Glutamatergic neuron (in vitro differentiated cells): Measurements from ENCODE around the gene RAB11FIP3. TPM values are rescaled to one million over a fixed set of nuclear protein-coding genes. Genes with fewer than 3 reads are reported as not detected.

Experiments used
- microRNA-seq: library from miRNA; unstranded; fragments of <30 nt; microRNA quantifications from one replicate; pipeline ENCODE4, GENCODE V29; 2020; ENCODE audit not compliant: unreplicated experiment
- total RNA-seq: library from RNA; stranded (reverse); fragmentation: NEBNext Ultra II Directional; extraction: Animal tissue kit (Norgen Biotek cat#: 25700); gene quantifications from one replicate; pipeline ENCODE4 v1.2.1, GENCODE V29; 2021; ENCODE audit not compliant: unreplicated experiment

RAB11FIP3 gene
- total RNA-seq, 1 donor from 2014 or later, result 103 TPM

Small RNA genes lying within 50 kb of the gene (microRNA-seq; reads per million reads assigned to microRNA genes)
- 133 reads per million, percentile 77 among the genes with 10 or more reads in this experiment for gene MIR3176
- 14.9 reads per million, percentile 54 among the genes with 10 or more reads in this experiment for gene MIR5587

Other genes with a start within 250 kb of the RAB11FIP3 start
- gene HBA1, start 249.0 kb upstream of the RAB11FIP3 start, total RNA-seq, result 1.5 TPM
- 1.5 TPM for gene HBQ1, start 245.2 kb upstream of the RAB11FIP3 start, total RNA-seq
- 213 TPM for gene LUC7L, start 196.2 kb upstream of the RAB11FIP3 start, total RNA-seq
- 82.7 TPM for gene FAM234A, start 190.8 kb upstream of the RAB11FIP3 start, total RNA-seq
- gene RGS11, start 149.7 kb upstream of the RAB11FIP3 start, total RNA-seq, result 18.2 TPM
- 13.8 TPM for gene ARHGDIG, start 145.1 kb upstream of the RAB11FIP3 start, total RNA-seq
- gene PDIA2, start 142.5 kb upstream of the RAB11FIP3 start, total RNA-seq, result 11.8 TPM
- gene AXIN1, start 72.9 kb upstream of the RAB11FIP3 start, total RNA-seq, result 16.4 TPM
- gene MRPL28, start 55.1 kb upstream of the RAB11FIP3 start, total RNA-seq, result 69.6 TPM
- 54.5 TPM for gene PGAP6, start 43.7 kb upstream of the RAB11FIP3 start, total RNA-seq
- gene NME4, start 28.4 kb upstream of the RAB11FIP3 start, total RNA-seq, result 82.6 TPM
- gene DECR2, start 23.8 kb upstream of the RAB11FIP3 start, total RNA-seq, result 26.2 TPM
- gene CAPN15, start 102.1 kb downstream of the RAB11FIP3 start, total RNA-seq, result 56.1 TPM
- gene PRR35, start 134.7 kb downstream of the RAB11FIP3 start, total RNA-seq, result not detected
- gene NHLRC4, start 141.4 kb downstream of the RAB11FIP3 start, total RNA-seq, result 3.4 TPM
- gene PIGQ, start 144.3 kb downstream of the RAB11FIP3 start, total RNA-seq, result 85.0 TPM
- 48.3 TPM for gene RAB40C, start 164.4 kb downstream of the RAB11FIP3 start, total RNA-seq
- 61.9 TPM for gene WFIKKN1, start 205.3 kb downstream of the RAB11FIP3 start, total RNA-seq
- 63.6 TPM for gene METTL26, start 210.7 kb downstream of the RAB11FIP3 start, total RNA-seq
- gene MCRIP2, start 216.2 kb downstream of the RAB11FIP3 start, total RNA-seq, result 16.6 TPM
- 24.6 TPM for gene WDR90, start 223.7 kb downstream of the RAB11FIP3 start, total RNA-seq
- 208 TPM for gene RHOT2, start 242.5 kb downstream of the RAB11FIP3 start, total RNA-seq